Measurements from ENCODE around the gene NAGLU. TPM values are rescaled to one million over a fixed set of nuclear protein-coding genes. Genes with fewer than 3 reads are reported as not detected.
"Not testable (repeated sequence)": the region's sequence is repeated elsewhere in the genome, so short reads cannot be mapped to it uniquely, and the experiment has no call there.

The NAGLU gene
- total RNA-seq, 1 experiment from 2014 or later: 97.0 TPM

DNA sequence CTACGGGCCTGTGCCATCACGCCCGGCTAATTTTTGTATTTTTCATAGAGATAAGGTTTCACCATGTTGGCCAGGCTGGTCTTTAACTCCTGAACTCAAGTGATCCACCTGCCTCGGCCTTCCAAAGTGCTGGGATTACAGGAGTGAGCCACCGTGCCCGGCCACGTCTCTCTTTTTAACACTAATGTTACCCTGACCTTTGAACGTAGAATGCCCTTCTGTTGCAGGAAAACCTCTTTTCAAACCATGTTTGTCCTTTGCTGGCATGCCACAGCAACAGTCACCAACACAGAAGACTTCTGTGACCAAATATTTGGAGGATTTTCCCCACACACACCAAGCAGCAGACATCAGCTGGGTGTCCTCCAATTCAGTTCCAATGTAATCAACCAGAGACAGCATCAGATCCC lies 8.8 kb downstream of the NAGLU start:
- no peak for DNase-seq (ENCODE audit: low read depth)

GRCh38 chr17:42545755-42546505 lies 9.9 kb downstream of the NAGLU start:
- DNase-seq (ENCODE audit: low read depth): not testable (repeated sequence)

- DNase-seq (ENCODE audit: low read depth): no peak
Observed at GRCh38 chr17:42547001-42547461, 11.0 kb downstream of the NAGLU start.

DNA sequence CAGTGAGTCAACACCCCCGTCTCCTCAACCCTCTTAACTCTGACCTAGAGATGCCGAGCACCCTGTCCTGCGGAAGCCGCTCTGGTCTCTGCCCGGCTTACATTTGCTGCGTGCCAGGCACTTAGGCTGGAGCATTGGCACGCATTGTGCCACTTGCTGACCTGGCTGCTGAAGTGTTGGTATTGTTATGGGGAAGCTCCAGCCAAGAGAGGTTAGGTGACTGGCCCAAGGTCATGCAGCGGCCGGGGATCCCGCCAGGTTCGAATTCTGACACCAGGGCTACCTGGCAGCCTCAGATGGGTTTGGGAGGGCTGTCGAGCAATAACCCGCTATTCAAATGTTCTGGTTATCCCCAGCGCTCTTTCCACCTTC lies 11.6 kb downstream of the NAGLU start:
- no peak for DNase-seq (ENCODE audit: low read depth)

DNA sequence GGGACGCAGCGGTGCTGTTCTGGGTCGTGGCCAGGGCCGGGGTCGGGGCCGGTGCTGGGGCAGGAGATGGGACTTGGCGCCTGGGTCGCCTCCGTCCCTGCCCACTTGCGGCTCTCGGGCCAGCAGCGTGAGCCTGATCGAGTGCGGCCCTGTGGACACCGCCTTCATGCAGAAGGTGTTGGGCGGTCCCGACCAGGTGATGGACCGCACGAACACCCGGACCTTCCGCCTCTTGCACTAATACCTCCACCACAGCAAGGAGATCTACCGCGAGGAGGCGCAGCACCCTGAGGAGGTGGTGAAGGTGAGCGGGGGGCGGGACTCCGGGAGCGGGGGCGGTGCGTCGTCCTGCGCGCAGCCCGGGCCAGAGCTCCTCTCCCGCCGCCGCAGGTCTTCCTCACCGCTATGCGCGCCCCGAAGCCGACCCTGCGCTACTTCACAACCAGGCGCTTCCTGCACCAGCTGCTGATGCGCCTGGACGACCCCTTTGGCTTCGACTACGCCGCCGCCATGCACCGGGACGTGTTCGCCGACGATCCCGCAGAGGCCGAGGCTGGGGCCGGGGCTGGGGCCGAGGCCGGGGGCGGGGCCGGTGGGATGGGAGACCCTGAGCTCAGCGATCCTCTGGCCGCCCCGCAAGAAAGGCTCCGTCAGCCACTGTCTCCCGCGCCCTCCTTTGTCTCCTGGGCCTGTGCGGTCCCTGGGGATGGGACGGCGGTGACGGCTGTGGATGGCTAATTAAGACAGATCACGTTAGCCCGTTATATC lies 12.2 kb downstream of the NAGLU start:
- no peak for DNase-seq (ENCODE audit: low read depth)

GRCh38 chr17:42548993-42549755 lies 13.1 kb downstream of the NAGLU start:
- DNase-seq (ENCODE audit: low read depth): no peak

DNA sequence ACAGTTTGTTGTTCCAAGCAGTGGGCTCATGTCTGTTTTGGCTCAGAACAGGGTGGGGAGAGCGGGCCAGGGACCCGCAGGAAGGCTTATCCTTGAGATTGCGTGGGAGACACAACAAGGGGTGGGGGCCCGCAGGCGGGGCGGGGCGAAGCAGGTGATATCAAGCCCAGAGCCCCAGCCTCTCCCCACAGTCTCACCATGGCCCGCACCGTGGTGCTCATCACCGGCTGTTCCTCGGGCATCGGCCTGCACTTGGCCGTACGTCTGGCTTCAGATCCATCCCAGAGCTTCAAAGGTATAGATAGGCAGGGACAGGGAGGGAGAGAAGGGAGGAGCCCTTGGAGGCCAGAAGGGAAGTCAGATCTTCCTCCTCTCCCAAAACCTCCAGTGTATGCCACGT lies 16.7 kb downstream of the NAGLU start, which contains the start of gene HSD17B1:
HSD17B1 (plus strand) TSS at position 188 of the 400 bp plus-strand sequence; CDS start at position 199, 11 bp downstream.
- DNase-seq (ENCODE audit: low read depth): not testable (repeated sequence)

DNA sequence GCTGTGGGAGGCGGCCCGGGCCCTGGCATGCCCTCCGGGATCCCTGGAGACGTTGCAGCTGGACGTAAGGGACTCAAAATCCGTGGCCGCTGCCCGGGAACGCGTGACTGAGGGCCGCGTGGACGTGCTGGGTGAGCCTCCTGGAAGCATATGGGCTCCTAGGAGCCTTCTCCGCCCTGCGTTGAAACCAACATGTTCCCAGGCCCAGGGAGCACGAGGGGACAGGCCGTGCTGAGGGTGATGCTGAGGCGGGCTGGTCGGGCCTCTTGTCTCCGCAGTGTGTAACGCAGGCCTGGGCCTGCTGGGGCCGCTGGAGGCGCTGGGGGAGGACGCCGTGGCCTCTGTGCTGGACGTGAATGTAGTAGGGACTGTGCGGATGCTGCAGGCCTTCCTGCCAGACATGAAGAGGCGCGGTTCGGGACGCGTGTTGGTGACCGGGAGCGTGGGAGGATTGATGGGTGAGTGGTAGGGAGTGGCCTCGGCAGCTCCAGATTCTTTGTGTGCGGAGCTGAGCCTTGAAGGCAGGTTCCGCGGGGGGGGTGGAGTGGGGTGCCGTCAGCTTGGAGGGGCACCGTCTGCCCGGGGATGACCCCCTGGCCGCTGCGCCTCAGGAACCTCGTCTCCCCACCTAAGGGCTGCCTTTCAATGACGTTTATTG lies 17.2 kb downstream of the NAGLU start:
- no peak for DNase-seq (ENCODE audit: low read depth)

DNA sequence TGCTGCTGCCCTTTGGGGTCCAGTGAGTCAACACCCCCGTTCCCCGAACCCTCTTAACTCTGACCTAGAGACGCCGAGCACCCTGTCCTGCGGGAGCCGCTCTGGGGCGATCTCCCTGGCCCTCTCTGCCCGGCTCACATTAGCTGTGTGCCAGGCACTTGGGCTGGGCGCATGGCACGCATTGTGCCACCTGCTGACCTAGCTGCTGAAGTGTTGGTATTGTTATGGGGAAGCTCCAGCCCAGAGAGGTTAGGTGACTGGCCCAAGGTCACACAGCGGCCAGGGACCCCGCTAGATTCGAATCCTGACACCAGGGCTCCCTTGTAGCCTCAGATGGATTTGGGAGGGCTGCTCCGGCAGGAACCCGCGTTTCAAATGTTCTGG lies 17.8 kb downstream of the NAGLU start:
- peak; percentile 47 for DNase-seq (ENCODE audit: low read depth)

- peak; percentile 69 for DNase-seq (ENCODE audit: low read depth)
Observed at GRCh38 chr17:42554250-42555121, 18.4 kb downstream of the NAGLU start.

- DNase-seq (ENCODE audit: low read depth): no peak
Observed at GRCh38 chr17:42555122-42555622, 19.1 kb downstream of the NAGLU start.

GRCh38 chr17:42555961-42556617 lies 20.0 kb downstream of the NAGLU start:
- DNase-seq (ENCODE audit: low read depth): not testable (repeated sequence)

- no peak for DNase-seq (ENCODE audit: low read depth)
Observed at GRCh38 chr17:42559075-42559474, 23.0 kb downstream of the NAGLU start.

DNA sequence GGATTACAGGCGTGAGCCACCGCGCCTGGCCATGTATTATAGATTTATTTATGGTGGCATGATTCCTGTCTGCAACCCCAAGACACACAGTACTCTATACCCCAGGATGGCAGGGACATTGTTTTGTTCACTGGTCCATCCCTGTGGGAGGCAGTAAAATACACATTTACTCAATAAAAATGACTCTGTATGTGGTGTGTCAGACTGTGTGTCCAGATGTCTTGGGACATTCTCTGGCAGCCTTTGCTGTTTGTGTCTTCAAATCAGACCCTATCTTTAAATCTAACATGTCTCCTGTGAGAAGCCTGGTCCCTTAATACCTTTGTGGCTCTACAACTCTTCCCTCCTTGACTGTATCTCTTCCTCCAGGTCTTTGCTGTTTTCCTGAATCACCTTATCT lies 24.2 kb downstream of the NAGLU start:
- no peak for DNase-seq (ENCODE audit: low read depth)

- peak; percentile 97 for DNase-seq (ENCODE audit: low read depth)
Observed at GRCh38 chr17:42561897-42562387, 25.9 kb downstream of the NAGLU start, which contains the start of gene COASY. COASY (plus strand) TSS chr17:42562148; CDS start chr17:42562623, 475 bp downstream.

DNA sequence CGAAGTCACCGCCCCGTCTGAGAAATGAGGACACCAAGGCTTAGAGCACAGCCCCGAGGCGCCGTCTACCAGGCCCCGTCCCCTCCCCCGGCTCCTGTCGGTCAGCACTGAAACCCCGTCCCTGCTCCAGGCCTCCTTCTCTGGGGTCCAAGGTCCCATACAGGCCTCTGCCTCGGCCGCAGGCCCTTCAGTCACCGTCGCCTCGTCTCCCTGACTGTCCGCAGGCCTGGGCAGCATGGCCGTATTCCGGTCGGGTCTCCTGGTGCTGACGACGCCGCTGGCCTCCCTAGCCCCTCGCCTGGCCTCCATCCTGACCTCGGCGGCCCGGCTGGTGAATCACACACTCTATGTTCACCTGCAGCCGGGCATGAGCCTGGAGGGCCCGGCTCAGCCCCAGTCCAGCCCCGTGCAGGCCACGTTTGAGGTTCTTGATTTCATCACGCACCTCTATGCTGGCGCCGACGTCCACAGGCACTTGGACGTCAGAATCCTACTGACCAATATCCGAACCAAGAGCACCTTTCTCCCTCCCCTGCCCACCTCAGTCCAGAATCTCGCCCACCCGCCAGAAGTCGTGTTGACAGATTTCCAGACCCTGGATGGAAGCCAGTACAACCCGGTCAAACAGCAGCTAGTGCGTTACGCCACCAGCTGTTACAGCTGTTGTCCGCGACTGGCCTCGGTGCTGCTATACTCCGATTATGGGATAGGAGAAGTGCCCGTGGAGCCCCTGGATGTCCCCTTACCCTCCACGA lies 26.5 kb downstream of the NAGLU start:
- peak; percentile 39 for DNase-seq (ENCODE audit: low read depth)

GRCh38 chr17:42563143-42563509 lies 27.1 kb downstream of the NAGLU start:
- no peak for DNase-seq (ENCODE audit: low read depth)

- peak; percentile 35 for DNase-seq (ENCODE audit: low read depth)
Observed at GRCh38 chr17:42563543-42563942, 27.5 kb downstream of the NAGLU start.

DNA sequence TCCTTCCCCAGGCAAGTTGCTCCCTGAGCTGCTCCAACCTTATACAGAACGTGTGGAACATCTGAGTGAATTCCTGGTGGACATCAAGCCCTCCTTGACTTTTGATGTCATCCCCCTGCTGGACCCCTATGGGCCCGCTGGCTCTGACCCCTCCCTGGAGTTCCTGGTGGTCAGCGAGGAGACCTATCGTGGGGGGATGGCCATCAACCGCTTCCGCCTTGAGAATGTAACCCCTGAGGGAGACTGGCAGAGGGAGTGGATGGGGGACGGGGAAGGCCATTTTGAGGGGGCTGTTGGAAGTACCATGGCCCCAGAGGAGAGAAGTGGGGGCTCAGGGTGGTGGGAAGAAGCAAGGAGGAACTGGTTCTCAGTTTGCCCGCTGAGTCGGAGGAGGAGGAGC lies 27.9 kb downstream of the NAGLU start:
- DNase-seq (ENCODE audit: low read depth): no peak
